GM12892 (cell line): ENCODE data around the gene ZC3H14.

Experiments used
- DNase-seq: peaks from one replicate; pipeline ENCODE4 v3.0.0; 2011; ENCODE audit not compliant: insufficient read length
- FAIRE-seq: peaks from 2 replicates; lab custom pipeline; 2011; peaks lifted over from hg19 to GRCh38; lab: Jason Lieb, UNC
- POLR2A ChIP-seq: IDR thresholded peaks from 2 replicates; pipeline ENCODE4 v1.6.1; 2011; ENCODE audit warnings: low read depth, low read length, control low read depth
- POLR2AphosphoS5 ChIP-seq: IDR thresholded peaks from 2 replicates; pipeline ENCODE4 v1.6.1; 2011; ENCODE audit warnings: low read depth, low read length, control low read depth
- TAF1 ChIP-seq: IDR thresholded peaks from 2 replicates; pipeline ENCODE4 v1.6.1; 2011; ENCODE audit warnings: low read depth, mild to moderate bottlenecking, control low read depth, low read length, borderline replicate concordance

The ZC3H14 gene

GRCh38 chr14:88592031-88592430 lies 29.2 kb downstream of the ZC3H14 start:
- FAIRE-seq: no peak
- no peak for DNase-seq
- TF ChIP-seq POLR2A (no peak), TAF1 (no peak), POLR2AphosphoS5 (no peak)

- TF ChIP-seq POLR2AphosphoS5 (no peak), POLR2A (no peak), TAF1 (no peak)
- FAIRE-seq (no peak), DNase-seq (no peak)
Observed at GRCh38 chr14:88597038-88597437, 34.2 kb downstream of the ZC3H14 start.

- TF ChIP-seq POLR2AphosphoS5 (no peak), TAF1 (no peak), POLR2A (no peak)
- FAIRE-seq (peak; percentile 36), DNase-seq (no peak)
Observed at GRCh38 chr14:88597601-88598000, 34.8 kb downstream of the ZC3H14 start.

GRCh38 chr14:88598097-88598675 lies 35.3 kb downstream of the ZC3H14 start:
- FAIRE-seq (no peak), DNase-seq (no peak)
- TF ChIP-seq POLR2AphosphoS5 (no peak), TAF1 (no peak), POLR2A (no peak)

- DNase-seq: no peak
- TF ChIP-seq POLR2A: no peak
- no peak for TF ChIP-seq TAF1
- no peak for TF ChIP-seq POLR2AphosphoS5
- FAIRE-seq: no peak
Observed at GRCh38 chr14:88599326-88599725, 36.5 kb downstream of the ZC3H14 start.

GRCh38 chr14:88599761-88600439 lies 37.1 kb downstream of the ZC3H14 start:
- peak; percentile 52; the same call in 1 of the 2 replicates for TF ChIP-seq POLR2AphosphoS5
- no peak; the same call in 1 of the 2 replicates for TF ChIP-seq POLR2A
- no peak for TF ChIP-seq TAF1
- FAIRE-seq (peak; percentile 92), DNase-seq (peak; percentile 14)

GRCh38 chr14:88604212-88604611 lies 41.4 kb downstream of the ZC3H14 start:
- no peak for FAIRE-seq

GRCh38 chr14:88605594-88605993 lies 42.8 kb downstream of the ZC3H14 start:
- no peak for DNase-seq
- FAIRE-seq: no peak
- TF ChIP-seq TAF1 (no peak), POLR2A (no peak), POLR2AphosphoS5 (no peak)

More at GRCh38 chr14:88604212-88604611, 41.4 kb downstream of the ZC3H14 start:
- TF ChIP-seq TAF1: no peak
- TF ChIP-seq POLR2AphosphoS5: no peak
- TF ChIP-seq POLR2A: no peak
- DNase-seq: no peak

GRCh38 chr14:88607829-88608228 lies 45.0 kb downstream of the ZC3H14 start:
- no peak for DNase-seq
- TF ChIP-seq TAF1: no peak
- TF ChIP-seq POLR2A: no peak
- TF ChIP-seq POLR2AphosphoS5: no peak
- no peak for FAIRE-seq

GRCh38 chr14:88611878-88612277 lies 49.0 kb downstream of the ZC3H14 start:
- TF ChIP-seq TAF1 (no peak), POLR2AphosphoS5 (no peak), POLR2A (no peak)
- no peak for DNase-seq
- FAIRE-seq: no peak

GRCh38 chr14:88612981-88613380 lies 50.1 kb downstream of the ZC3H14 start:
- no peak for FAIRE-seq
- TF ChIP-seq POLR2AphosphoS5 (no peak), TAF1 (no peak), POLR2A (no peak)
- no peak for DNase-seq
